Activated naive CD4-positive, alpha-beta T cell treated with anti-CD3 and anti-CD28 coated beads, Interleukin-2, amount 10 ng/mL, durations not matched to agents 7 days and 5 days (primary cell): ENCODE results near the gene OVOL3.

Source experiments
- CTCF ChIA-PET: fragments of 350-600 bp; sonication (Branson Sonifier 250); formaldehyde crosslinking; loops from one replicate; lab custom pipeline; 2021; ENCODE audit warnings: antibody characterized with exemption; lab: Charles Lee
- DNase-seq: peaks from one replicate; pipeline ENCODE4 v3.0.0-alpha.2; 2020
- H3K27ac Mint-ChIP-seq: one replicate; pipeline ENCODE4 v1.8.0; 2021; ENCODE audit warnings: mild to moderate bottlenecking, moderate library complexity, mixed read lengths
- H3K27me3 Mint-ChIP-seq: one replicate; pipeline ENCODE4 v1.8.0; 2021; ENCODE audit warnings: mild to moderate bottlenecking, mixed read lengths
- H3K36me3 Mint-ChIP-seq: one replicate; pipeline ENCODE4 v1.8.0; 2021; ENCODE audit warnings: mixed read lengths
- H3K4me1 Mint-ChIP-seq: one replicate; pipeline ENCODE4 v1.8.0; 2021; ENCODE audit warnings: mixed read lengths
- H3K4me3 Mint-ChIP-seq: one replicate; pipeline ENCODE4 v1.8.0; 2021; ENCODE audit warnings: mild to moderate bottlenecking, moderate library complexity, mixed read lengths
- H3K9me3 Mint-ChIP-seq: one replicate; pipeline ENCODE4 v1.8.0; 2021; ENCODE audit warnings: mixed read lengths

Gene OVOL3

GRCh38 chr19:36151144-36152018 is 40.4 kb downstream of the OVOL3 start:
- H3K27me3 Mint-ChIP-seq, result no peaks in the 10 kb centered on the region
- H3K4me3 Mint-ChIP-seq, result no peak overlapping the region
- CTCF ChIA-PET, result no interaction called here
- H3K4me1 Mint-ChIP-seq, result peaks cover 14% of the 10 kb centered on the region
- no peak for DNase-seq
- no peak overlapping the region for H3K27ac Mint-ChIP-seq
- H3K9me3 Mint-ChIP-seq, result no peaks in the 10 kb centered on the region
- H3K36me3 Mint-ChIP-seq, result peaks cover 33% of the 10 kb centered on the region

GRCh38 chr19:36152019-36152351 is 41.0 kb downstream of the OVOL3 start:
- H3K27ac Mint-ChIP-seq, result no peak overlapping the region
- no peaks in the 10 kb centered on the region for H3K27me3 Mint-ChIP-seq
- no peaks in the 10 kb centered on the region for H3K9me3 Mint-ChIP-seq
- peaks cover 14% of the 10 kb centered on the region for H3K4me1 Mint-ChIP-seq
- no peak overlapping the region for H3K4me3 Mint-ChIP-seq
- DNase-seq, result no peak
- H3K36me3 Mint-ChIP-seq, result peaks cover 28% of the 10 kb centered on the region
- CTCF ChIA-PET, result no interaction called here

GRCh38 chr19:36152352-36153091 is 41.6 kb downstream of the OVOL3 start, which contains the start of gene COX7A1:
Gene COX7A1, minus strand, starts transcription at chr19:36152447. Its CDS starts 40 bp downstream, at chr19:36152407.
- Mint-ChIP-seq H3K4me1 (peaks cover 12% of the 10 kb centered on the region), H3K27me3 (no peaks in the 10 kb centered on the region), H3K9me3 (no peaks in the 10 kb centered on the region), H3K27ac (no peak within 1 kb of the TSS), H3K4me3 (no peak within 1 kb of the TSS), H3K36me3 (peaks cover 25% of the 10 kb centered on the region)
- no peak for DNase-seq
- CTCF ChIA-PET, result interaction anchor here (1.0 kb wide), 1 partner anchor 16 kb away, joined by 3 read pairs; no protein-coding TSS in a partner anchor

GRCh38 chr19:36153126-36153525 is 42.2 kb downstream of the OVOL3 start:
- peaks cover 23% of the 10 kb centered on the region for H3K36me3 Mint-ChIP-seq
- H3K4me3 Mint-ChIP-seq, result no peak overlapping the region
- H3K4me1 Mint-ChIP-seq, result peaks cover 9% of the 10 kb centered on the region
- H3K9me3 Mint-ChIP-seq, result no peaks in the 10 kb centered on the region
- CTCF ChIA-PET, result interaction anchor here (1.0 kb wide), 1 partner anchor 16 kb away, joined by 3 read pairs; no protein-coding TSS in a partner anchor
- no peak overlapping the region for H3K27ac Mint-ChIP-seq
- DNase-seq, result no peak
- H3K27me3 Mint-ChIP-seq, result no peaks in the 10 kb centered on the region

- H3K27me3 Mint-ChIP-seq, result no peaks in the 10 kb centered on the region
- H3K4me1 Mint-ChIP-seq, result no peaks in the 10 kb centered on the region
- H3K9me3 Mint-ChIP-seq, result no peaks in the 10 kb centered on the region
- DNase-seq, result no peak
- H3K4me3 Mint-ChIP-seq, result no peak overlapping the region
- CTCF ChIA-PET, result no interaction called here
- H3K27ac Mint-ChIP-seq, result no peak overlapping the region
- peaks cover 21% of the 10 kb centered on the region for H3K36me3 Mint-ChIP-seq
These were observed 50.1 kb downstream of the OVOL3 start for GRCh38 chr19:36160821-36161596.
